HG02623 (cell line): ENCODE results near the gene OR2A2.
"Not testable (repeated sequence)": the region's sequence is repeated elsewhere in the genome, so short reads cannot be mapped to it uniquely, and the experiment has no call there.

ENCODE experiments used
- ATAC-seq: cut with Tn5 transposase; IDR thresholded peaks from one replicate; pipeline ENCODE4 v1.9.1; 2021; ENCODE audit warnings: moderate library complexity; ENCODE audit not compliant: unreplicated experiment

The OR2A2 gene, protein sequence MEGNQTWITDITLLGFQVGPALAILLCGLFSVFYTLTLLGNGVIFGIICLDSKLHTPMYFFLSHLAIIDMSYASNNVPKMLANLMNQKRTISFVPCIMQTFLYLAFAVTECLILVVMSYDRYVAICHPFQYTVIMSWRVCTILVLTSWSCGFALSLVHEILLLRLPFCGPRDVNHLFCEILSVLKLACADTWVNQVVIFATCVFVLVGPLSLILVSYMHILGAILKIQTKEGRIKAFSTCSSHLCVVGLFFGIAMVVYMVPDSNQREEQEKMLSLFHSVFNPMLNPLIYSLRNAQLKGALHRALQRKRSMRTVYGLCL

DNA sequence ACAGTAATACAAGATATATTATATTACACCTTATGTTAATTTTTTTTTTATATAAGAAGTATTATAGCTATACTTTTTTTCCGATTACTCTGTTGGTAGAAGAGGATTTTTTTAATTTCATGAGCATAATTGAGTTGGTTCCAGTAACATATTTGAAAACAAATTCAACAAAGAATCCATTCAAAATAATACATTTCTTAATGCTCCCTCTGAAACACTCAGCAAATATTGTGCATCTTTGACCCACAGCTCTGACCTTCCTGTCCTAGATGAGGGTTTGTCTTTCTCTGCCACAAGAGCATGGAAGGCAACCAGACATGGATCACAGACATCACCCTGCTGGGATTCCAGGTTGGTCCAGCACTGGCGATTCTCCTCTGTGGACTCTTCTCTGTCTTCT, at the start of gene OR2A2:
TSS of gene OR2A2 (plus strand) at position 301 of the 400 bp plus-strand sequence. CDS start at position 301, 0 bp downstream.
- ATAC-seq, result no peak

DNA sequence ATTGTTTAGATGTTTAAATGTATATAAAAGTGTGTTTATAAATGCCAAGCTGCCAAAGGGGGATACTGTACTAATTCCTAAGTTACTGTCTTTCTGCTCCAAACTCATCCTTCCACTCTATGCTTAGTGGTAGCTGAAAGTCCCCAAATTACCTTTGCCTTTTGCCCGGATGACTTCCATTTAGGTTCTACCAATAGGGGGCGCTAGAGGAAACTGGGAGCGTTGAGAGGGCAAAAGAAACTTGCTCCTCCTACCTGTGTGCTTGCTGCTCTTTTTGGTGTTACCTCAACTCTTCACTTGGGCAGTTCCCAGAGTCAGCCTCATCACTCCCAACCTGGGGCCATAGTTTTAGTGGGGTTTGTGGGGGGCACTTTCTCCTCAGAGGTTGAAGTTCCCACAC, 45.7 kb upstream of the OR2A2 start:
- no peak for ATAC-seq

DNA sequence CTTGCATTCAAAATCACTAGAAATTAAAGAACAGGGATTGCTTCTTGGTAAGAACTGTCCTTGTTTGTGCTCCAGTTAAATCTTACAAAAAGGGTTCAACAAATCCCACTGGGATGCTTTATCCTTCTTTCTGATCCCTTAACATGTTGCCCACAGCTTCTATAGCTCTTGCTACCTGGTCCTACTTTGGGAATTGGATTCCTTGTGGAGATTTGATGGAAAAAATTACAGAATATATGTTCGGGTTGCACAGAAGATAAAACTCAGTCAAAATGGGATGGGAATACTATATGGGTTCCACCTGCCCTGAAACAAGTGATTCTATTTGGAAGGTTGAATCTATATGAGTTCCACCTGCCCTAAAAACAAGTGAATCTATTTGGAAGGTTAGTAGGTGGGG, 39.9 kb upstream of the OR2A2 start, which contains the start of gene OR2A25:
TSS of gene OR2A25 (plus strand) at position 301 of the 400 bp plus-strand sequence. CDS start 4,409 bp downstream, outside the sequence.
- no peak for ATAC-seq

DNA sequence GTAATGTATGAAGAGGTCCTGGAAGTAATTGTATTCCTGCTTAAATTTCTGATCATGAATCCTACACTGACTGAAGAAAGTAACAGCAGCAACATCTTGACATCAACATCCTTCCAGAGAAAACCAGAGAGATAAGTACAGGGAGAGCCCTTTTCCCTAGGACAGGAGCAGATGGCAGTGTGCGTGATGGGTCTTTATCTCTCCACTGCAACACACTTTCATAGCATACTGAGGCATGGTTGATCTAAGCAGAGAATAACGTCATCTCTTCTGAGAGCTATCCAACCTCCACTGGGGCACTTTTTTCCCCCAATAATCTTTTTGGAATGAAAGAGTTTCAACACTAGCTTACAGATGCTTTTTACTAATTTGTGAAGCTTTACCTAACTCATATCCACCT, 39.4 kb upstream of the OR2A2 start:
- no peak for ATAC-seq

DNA sequence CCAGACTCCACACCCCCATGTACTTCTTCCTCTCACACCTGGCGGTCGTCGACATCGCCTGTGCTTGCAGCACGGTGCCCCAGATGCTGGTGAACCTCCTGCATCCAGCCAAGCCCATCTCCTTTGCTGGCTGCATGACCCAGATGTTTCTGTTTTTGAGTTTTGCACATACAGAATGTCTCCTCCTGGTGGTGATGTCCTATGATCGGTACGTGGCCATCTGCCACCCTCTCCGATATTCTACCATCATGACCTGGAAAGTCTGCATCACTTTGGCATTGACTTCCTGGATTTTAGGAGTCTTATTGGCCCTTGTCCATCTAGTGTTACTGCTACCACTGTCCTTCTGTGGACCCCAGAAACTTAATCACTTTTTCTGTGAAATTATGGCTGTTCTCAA, 35.0 kb upstream of the OR2A2 start:
- ATAC-seq, result no peak

DNA sequence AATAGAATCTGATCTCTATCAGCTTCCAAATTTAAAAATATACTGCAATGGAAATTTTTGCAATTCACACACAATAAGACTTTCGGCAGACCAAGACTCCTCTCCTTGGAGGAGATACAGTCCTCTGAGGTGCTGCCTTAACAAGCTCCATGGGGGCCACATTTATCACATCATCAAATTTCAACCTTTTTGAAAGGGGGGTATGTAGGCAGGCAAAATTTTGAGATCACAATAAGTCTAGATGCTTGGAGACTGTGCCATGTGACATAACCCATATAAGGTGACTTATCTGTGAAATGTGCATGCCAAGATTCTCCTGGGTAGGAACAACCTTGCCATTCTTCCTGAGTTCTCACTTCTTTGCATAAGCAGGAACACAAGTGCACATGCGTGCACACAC, 23.4 kb upstream of the OR2A2 start, which contains the start of gene OR2A12:
TSS of gene OR2A12 (plus strand) at position 301 of the 400 bp plus-strand sequence. CDS start 8,830 bp downstream, outside the sequence.
- ATAC-seq, result no peak

DNA sequence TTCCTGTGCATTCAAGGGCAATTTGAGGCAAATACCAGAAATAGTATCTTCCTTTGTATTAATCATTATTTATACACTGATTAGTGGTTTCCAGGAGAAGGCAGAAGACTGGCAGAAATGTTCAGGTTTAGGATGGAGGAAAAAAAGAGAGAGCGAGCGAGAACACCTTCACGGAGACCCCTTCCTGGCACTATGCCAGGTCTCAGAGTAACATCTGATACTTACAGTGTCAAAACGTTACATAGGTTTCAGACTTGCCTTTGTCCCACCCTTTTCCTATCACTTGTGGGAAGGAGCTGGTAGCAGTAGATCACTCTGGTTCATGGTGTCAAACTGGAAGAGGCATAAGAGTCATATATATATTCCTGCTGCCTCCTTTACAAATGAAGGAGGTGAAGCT, 22.7 kb upstream of the OR2A2 start:
- ATAC-seq, result no peak

DNA sequence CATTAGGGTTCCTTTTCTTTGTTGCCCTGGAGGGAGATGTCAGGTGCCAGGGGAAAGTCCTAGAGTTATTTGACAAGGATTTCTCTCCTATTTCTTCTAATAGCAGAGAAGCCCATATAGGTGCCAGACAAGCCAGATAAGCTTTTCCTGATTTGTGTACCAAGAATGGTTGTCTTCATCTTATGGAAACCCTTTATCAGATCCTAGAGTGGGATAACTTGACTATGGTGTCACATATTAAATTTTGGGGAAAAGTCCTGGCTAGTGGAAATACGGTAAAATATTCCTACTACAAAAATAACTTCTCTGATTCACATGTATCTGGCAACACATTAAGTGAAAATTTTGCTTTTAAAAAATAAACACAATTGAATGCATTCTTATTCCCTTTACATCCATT, 22.2 kb upstream of the OR2A2 start:
- ATAC-seq, result no peak

DNA sequence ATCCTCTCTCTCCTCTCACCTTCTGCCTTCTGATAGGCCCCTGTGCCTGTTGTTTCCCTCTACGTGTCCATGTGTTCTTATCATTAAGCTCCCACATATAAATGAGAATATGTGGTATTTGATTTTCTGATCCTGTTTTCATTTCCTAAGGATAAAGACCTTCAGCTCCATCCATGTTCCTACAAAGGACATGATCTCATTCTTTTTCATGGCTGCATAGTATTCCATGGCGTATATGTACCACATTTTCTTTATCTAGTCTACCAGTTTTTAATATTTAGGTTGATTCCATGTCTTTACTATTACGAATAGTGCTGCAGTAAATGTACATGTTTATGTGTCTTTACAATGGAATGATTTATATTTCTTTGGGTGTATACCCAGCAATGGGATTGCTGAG, 18.7 kb upstream of the OR2A2 start:
- no peak for ATAC-seq

DNA sequence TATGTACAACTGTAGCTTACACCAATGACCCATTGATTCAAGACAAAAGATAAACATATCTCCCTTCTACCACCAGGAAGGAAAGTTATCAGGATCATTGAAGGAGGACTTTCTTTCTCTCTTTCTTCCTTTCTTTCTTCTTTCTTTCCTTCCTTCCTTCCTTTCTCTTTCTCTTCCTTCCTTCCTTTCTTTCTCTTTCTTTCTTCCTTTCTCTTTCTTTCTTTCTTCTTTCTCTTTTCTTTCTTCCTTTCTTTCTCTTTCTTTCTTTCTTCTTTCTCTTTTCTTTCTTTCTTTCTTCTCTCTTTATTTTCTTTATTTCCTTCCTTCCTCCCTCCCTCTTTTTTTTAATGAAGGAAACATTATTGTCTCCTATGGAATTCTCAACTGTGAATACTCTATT, 10.6 kb upstream of the OR2A2 start:
- ATAC-seq, result no peak

DNA sequence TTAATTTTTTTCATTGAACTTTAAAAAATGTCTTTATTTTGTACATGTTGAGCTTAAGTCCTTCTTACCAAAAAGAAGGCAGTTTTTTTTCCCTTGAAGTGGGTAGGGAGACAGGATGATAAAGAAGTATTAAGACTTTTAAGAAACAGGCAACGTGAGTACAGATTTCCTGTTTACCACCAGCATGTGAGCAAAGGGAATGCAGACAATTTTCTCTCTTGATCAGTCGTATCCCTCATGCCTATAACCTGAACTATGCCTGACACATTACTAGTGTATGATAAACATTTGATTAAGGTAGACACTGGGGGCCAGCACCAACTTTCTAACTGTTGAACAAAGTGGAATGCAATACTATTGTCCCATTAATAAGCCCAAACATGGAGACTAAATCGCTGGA, 8.8 kb upstream of the OR2A2 start:
- no peak for ATAC-seq

DNA sequence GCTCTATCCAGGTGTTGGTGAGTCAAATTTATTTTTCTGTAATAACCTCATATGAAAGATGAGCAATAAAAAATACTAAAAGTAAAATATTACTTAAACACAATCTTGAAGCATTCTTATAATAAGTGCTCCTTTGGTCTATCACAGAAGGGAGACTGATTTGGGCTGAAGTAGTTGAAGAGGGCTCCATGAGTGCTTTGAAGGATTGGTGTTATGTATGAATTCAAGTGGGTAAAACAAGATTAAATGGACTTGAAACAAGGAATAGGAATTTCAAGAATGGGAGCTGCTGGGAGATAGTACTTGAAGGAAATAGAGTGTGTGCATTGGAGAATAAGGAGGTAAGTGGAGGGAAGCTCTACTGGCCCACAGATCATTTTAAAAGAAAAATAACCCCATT, 7.3 kb upstream of the OR2A2 start:
- ATAC-seq, result no peak

DNA sequence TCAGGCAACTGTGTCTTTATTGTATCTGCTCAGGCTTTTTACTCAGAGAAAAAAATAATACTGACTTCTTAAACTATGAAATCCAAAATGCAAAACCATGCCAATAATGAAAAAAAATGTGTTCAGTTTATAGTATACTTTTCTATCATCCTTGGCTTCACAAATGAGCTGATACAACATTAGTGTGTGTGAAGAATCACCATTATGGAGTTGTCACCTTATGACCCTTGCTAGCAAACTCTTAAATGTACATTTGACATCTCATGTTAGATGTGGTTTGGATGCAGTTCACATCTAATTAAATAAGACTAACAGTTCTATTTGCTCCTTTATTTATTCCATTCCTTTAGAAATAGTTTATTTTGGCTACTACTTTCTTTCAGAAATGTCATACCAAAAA, 4.2 kb upstream of the OR2A2 start:
- ATAC-seq, result no peak

DNA sequence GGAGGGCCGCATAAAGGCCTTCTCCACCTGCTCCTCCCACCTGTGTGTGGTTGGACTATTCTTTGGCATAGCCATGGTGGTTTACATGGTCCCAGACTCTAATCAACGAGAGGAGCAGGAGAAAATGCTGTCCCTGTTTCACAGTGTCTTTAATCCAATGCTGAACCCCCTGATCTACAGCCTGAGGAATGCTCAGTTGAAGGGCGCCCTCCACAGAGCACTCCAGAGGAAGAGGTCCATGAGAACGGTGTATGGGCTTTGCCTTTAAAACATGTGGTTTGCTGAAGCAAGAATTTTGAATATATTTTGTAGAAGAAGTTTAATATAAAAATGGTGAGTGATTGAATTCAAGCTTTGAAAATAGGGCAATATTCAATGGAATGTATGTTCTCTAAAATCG, 889 bp downstream of the OR2A2 start:
- no peak for ATAC-seq

DNA sequence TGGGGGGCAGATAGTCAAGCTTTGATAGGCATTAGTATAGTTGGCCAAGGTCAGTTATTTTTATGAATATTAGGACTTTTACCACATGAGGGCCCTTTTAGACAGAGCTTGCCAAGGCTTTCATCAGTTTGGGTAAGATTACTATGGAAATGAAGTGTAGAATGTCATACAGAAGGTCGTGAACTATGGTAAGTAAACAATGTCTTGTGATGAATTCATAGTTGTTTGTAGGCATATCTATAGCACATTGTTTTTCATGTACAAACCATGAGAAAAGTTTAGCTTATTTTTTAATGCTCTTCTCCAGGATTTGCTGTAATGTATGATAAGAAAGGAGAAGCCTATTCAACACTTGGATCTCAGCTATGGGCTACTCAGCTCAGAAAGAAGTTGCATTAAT, 4.3 kb downstream of the OR2A2 start:
- ATAC-seq, result no peak

DNA sequence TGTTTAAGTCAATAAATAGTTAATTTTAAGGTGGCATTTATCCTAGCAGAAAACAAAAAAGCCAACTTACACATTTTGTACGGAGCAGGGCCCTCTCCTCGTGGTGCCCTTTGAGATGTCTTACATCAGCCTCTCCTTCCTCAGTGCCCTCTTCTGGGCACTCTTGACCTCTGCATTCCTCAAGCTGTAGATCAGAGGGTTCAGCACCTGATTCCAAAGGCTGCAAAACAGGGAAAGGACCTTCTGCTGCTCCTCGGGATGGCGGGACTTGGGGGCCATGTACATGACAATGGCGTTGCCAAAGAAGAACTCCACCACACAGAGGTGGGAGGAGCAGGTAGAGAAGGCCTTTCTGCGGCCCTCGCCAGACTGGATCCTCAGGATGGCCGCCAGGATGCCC, 9.0 kb downstream of the OR2A2 start:
- ATAC-seq, result no peak

DNA sequence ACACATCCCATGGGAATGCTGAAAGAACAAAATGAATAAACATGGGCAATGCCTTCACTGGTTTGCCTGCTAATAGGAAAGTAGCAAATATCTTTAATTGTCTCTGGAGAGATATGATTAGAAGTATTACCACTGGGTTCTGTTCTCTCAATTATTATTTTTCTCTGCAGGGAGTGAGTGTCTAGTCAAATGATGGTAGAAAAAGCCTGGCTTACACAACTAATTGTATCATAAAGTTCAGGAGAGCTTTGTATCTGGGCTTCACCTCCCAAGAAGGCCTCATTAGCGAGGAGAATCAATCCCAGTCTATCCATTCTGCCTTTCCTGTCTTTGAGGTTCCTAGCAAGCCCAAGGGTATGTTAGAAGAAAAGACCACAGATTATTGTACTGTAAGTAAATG, 13.5 kb downstream of the OR2A2 start, which contains the start of gene OR2A14:
TSS of gene OR2A14 (plus strand) at position 301 of the 400 bp plus-strand sequence. CDS start 5,937 bp downstream, outside the sequence.
- ATAC-seq, result no peak

DNA sequence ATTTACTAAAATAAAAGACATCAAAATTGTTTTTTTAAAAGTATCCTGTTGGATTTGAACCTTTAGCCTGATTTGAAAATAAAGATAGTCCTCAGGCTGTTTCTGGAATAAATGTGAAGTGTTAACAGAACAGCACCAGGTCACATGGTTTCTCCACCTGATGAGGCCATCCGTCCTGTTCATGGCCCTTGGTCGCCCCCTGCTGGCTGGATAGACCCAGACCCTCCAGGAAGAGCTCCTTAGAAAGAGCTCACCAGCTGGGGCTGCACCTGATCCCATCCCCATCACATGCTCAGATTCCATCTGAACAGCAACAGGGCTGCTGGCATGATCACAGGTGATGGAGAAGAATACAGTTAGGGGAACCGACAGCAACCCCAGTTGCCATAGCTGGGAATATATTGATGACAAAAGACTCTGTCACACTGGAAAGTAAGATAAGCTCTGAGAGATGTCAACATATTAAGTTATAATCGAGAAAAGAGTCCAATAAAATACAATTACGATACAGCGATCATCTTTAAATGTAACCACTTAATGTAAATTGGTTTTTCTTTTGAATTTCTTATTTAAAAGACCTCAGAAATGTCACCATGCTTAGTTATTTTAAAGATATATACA, 18.4 kb downstream of the OR2A2 start:
- ATAC-seq, result peak; percentile 100

DNA sequence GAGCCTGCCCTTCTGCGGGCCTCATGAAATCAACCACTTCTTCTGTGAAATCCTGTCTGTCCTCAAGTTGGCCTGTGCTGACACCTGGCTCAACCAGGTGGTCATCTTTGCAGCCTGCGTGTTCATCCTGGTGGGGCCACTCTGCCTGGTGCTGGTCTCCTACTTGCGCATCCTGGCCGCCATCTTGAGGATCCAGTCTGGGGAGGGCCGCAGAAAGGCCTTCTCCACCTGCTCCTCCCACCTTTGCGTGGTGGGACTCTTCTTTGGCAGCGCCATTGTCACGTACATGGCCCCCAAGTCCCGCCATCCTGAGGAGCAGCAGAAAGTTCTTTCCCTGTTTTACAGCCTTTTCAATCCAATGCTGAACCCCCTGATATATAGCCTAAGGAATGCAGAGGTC, 20.2 kb downstream of the OR2A2 start:
- ATAC-seq, result not testable (repeated sequence)

DNA sequence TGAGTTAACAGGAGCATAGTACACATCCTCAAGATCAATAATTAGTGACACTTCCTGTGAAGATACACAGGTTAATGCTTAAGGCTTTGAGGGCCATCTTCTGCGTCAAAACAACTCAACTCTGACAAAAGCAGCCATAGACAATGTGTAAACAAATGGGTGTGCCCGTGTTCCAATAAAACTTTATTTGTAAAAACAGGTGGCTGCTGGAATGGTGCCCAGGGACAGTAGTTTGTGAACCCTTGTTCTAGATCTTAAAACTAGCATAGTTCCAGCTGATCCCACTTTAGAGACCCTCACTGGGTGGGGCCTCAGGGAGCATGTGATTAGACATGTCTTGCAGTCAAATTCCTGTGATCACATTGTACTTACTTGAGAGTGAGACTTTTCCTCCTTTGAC, 21.3 kb downstream of the OR2A2 start:
- no peak for ATAC-seq

DNA sequence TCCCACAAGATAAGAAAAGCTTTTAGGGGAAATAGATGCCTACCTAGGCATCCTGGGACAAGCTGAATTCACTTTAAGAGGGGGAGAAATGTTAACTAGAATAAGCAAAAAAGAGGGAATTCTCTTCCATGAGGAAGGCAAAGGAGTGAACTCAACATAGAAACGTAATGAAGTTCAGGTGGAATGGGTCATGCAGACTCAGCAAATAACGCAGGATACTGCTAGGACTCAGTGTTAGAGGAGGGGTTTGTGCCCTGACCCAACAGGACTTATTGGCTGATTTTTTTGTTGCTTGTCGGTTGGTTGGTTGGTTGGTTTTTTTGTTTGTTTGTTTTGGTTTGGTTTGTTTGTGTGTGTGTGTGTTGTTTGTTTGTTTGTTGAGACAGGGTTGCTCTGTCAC, 22.9 kb downstream of the OR2A2 start:
- ATAC-seq, result no peak

DNA sequence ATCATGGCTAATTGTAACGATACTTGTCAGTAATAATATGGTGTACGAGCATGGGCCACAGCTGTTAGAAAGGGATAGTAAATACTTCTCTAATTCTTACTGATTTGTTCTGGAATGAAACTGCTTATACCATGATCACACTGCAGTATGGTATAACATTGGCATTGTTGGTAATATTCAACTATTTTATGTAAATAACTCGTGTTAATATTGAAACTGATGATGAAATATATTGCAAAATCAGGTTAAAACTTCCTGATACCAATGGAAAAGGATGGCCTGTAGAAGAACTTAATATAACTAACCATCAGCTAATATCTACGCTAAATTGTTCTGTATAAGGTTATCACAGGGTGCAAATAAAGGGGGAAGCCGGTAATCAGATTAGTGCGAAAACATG, 23.9 kb downstream of the OR2A2 start:
- no peak for ATAC-seq
